Hematopoietic multipotent progenitor cell treated with erythropoietin and hydrocortisone succinate and interleukin-3 and kit ligand, for 6 days (in vitro differentiated cells): ENCODE data around the gene AHRR.
"Not testable (repeated sequence)": the region's sequence is repeated elsewhere in the genome, so short reads cannot be mapped to it uniquely, and the experiment has no call there.

Source experiments
- DNase-seq: peaks from one replicate; pipeline ENCODE4 v3.0.0-alpha.2; 2015

The AHRR gene

DNA sequence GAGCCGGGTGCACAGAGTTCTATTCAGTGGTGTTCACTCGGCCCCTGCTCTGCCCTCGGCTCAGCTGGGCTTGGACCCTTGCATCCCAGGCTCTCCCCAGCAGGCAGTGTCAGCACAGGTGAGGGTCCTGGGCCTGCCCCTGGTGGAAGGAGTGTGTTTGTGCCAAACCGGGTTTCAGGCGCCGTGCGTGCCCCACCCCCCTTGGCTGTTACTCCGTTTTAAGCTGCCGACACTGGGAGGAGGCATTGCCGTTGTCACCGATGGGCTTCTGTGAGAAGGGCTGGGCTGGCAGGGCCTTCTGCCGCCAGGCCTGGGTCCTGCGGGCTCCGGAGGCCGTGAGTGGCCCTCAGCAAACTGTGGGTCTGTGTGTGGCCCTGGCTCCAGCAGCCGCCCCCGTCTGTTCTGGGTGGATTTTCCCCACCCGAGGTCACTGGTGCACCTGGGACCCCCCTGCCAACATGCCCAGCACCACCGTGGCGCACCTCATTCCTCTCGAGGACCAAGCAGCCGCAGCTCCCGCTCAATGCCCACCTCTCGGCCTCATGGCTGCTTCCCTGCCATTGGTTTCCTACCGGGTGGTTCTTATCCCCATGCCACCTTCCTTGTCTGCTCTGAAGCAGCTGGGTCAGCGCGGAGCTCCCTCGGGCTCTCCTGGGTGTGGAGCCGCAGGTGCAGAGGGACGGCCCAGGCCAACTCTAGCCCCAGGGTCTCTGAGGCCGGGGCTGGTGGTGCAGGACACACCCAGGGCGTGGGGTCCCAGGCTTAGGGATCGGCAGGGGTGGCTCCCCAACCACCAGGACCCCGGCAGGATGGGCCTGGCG is 77.2 kb downstream of the AHRR start:
- no peak for DNase-seq

DNA sequence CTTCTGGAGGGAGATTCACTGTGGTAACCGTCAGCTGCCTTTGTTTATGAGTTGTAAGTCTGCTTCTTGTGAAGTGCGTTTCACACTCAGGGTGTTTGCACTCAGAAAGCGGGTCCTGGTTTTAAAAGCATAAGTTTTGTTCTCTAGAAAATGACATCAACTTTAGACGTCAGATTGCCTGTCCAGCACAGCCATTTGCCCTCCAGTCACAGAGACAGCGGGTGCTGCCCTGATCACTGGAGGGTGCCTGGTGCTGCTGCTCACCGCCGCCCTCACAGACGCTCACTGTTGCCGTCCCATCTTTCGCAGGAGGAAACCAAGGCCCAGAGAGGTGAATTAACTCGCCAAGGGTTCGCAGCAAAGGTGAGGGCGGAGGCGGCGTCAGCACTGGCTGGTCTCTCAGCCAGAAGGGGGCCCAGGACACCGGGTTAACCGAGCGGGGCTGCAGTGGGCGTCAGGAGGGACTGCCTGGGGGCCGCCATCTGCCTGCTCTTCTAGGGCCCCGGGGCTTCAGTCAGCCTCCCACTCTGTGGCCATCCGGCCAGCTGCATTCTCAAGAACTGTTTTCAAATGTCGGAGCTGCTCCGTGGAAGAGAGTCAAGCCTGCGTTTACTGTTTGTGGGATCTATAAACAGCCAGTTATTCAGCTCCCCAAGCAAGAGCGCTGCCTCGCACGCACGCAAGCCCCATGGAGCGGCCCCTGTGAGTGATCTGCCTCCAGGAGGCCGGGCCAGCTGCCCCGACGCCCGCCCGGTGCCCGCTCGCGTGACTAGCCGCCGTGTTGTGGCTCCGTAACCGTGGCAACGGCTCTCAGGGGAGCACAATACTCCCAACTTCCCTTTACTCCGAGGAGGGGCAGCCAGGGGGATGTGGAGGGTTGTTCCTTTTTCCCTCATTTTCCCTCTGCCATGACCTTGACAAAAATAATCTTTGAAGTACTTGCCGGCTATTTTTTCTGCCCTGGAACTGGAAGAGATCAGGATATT is 78.1 kb downstream of the AHRR start:
- peak; percentile 95 for DNase-seq

DNA sequence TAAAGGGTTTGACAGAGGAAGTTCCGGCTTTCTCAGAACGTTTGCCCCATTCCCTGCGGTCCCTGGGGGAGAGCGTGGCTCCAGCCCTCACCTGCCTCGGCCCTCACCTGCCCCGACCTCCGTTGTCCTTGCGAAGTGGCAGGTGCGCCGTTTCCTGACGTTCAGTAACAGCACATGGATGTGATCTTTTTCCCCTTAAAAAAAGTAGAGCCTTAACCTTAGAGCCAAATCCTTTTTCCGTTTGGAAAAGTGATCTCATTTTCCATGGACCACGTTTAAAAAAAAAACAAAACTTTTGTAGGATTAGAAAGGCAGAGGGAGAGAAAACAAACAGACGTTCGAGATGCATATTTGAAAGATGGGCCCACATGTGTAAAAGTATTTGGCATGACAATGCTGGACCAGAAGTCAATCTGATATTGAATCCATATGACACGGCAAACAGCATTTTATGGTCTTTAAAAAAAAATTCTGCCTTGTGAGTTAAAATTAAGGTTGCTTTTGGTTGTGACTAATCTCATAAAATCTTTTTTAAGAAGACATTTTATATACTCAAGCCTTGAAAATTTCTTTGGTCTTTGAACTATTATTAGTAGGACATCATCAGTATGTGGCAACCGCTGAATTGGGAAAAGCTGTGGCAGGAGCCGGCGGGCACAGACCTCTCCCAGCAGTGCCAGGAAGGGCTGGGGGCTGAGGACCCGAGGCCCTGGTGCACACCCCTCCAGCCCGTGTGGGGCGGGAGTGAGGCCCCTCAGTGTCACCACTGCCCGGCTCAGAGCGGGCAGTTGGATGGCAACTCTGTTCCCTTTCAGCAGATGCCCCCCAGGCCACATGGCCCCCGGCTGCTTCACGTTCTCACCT is 79.0 kb downstream of the AHRR start:
- DNase-seq = no peak

DNA sequence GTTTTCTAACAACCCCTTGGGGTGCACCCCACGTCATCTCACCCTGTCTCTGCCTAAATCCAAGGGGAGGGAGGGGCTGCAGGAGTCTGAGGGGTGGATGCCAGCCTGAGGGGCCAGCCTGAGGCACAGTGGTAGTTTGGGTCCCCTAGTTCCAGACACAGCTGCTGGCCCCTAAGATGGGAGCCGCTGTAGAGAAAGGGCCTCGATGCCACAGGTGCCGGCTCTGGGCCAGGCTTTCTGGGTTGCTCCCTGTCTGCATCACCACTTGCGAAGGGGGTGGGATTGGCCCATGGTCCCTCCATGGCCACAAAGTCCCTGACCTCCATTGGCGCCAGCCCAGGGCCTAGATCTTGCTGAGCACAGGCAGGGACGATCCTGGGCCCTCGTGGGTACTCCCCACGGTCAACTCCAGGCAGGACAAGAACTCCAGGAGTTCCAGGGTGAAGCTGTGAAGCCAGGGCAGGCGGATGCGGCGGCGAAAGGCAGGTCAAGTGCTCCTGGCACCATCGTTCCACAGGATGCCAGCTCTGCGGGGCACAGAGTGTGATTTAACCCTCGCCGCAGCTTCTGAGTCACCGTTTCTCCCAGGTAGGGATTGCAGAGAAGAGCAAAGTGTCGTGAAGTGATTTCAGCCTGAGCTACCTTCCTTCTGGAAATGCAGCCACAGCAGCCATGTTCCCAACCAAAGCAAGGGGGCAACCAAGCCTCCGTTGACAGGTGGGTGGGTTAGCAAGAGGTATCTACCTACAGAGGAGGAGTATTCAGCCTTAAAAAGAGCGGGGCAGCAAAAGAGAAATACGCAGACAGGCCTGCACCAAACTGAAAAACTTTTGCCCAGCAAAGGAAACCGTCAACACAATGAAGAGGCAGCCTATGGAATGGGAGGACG is 79.9 kb downstream of the AHRR start:
- no peak for DNase-seq

DNA sequence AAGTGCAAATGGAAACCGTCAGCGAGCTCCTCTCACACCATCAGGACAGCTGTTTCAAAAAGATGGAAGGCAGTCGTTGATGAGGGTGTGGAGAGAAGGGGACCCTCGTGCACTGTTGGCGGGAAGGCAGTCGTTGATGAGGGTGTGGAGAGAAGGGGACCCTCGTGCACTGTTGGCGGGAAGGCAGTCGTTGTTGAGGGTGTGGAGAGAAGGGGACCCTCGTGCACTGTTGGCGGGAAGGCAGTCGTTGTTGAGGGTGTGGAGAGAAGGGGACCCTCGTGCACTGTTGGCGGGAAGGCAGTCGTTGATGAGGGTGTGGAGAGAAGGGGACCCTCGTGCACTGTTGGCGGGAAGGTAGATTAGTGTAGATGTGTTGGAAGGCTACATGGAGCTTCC is 80.7 kb downstream of the AHRR start:
- DNase-seq = not testable (repeated sequence)

DNA sequence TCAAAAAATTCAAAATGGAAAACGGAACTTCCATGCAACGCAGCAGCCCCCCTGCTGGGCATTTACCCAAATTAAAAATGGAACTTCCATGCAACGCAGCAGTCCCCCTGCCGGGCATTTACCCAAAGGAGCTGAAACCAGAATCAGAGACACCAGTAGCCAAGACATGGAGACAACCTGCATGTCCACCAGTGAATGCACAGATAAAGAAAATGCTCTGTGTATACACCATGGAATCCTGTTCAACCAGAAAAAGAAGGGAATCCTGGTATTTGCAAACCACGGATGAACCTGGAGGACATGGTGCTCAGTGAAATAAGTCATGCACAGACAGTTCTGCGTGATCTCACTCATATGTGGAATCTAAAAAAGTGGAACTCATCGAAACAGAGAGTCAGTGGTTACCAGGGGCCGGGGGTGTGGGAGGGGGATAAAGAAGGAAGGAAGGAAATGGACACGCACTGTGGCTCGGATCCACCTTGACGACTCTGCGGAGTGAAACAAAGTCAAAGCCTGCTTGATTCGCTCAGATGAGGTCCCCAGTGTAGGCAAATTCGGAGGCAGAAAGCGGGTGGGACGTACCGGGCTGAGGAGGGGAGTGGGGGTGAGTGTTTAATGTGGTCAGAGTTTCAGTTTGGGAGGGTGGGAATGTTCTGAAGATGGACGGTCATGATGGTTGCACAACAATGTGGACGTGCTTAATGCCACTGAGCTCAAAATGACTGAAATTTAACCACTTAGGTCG is 81.3 kb downstream of the AHRR start:
- no peak for DNase-seq

DNA sequence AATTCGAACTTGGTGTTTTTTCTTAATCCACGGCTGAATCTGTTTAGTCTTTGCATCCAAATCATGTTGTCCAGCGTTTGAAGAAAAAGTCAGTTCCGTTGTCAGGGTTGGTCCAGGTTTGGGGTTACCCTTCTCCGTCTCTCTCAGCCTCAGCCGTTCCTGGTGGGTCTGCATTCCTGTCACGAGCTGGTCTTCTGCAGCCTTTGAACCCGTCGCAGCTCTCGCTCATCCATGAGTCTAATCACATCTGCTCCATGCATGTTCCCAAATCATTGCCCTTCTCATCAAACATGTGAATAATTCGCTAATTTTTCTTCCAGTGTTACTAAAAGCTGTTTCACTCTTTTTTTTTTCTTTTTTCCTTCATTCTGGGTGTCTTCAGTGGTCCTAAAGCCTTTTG is 82.5 kb downstream of the AHRR start:
- no peak for DNase-seq

DNA sequence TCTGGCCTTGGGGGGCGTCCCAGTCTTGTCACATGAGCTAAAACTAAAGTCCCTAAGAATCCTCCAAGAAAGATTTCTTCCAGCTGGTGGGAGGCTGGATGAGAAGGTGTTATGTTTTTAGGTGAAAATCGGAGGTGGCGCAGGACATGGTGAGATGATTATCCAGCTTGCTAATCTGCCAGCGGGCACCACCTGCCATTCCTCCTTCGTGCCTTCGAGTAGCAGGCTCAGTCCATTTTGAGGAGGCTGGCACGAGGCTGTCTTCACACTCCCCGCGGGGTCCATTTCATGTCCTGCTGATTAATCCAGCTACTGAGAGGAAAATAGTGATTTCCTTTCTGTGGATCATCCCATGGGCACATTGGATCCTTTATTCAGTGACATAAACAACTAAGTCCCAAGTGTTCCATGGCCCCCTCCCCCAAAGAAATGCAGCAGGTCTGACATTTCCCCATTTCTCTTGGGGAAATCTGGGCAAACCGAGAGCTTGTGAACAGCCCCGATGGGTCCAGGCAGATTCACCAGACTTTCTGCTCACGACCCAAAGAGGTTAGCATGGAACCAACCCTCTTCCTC is 83.2 kb downstream of the AHRR start:
- DNase-seq = no peak

DNA sequence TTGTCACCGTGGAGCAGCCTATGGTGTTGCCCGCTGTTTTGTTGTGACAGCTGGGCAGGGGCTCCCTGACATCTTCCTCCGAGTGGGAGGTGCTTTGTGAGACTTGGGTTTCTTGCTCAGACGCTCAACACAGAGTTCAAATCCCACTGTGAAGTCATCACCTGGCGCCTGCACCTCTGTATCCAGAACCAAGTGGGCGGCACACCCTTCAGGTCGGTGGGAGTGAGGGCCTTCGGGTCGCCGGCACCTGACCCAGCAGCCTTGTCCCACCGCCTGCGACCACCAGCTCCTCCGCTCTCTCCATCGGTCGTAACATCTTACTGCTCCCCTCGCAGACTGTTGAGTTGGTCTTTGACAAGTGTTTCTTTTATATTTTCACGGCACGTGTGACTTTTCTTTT is 83.9 kb downstream of the AHRR start:
- no peak for DNase-seq

DNA sequence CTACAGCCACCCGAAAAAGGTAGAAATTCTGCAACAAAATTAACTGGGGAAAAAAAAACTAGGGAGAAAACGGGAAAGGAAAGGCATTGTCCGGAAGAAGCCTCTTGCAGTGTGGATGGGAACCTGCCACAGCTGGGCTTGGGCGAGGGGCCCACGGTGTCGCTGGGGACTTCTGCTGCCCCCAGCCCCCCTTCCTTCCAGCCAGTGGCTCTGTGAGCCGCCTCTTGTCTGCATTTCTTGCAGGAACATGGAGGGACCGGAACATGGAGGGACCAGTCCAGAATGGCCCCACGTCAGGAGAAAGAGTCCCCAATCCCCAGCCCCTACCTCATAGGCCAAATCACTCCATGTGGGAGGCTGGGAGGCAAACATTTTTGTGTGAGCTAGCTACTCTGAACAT is 84.5 kb downstream of the AHRR start:
- DNase-seq = no peak

DNA sequence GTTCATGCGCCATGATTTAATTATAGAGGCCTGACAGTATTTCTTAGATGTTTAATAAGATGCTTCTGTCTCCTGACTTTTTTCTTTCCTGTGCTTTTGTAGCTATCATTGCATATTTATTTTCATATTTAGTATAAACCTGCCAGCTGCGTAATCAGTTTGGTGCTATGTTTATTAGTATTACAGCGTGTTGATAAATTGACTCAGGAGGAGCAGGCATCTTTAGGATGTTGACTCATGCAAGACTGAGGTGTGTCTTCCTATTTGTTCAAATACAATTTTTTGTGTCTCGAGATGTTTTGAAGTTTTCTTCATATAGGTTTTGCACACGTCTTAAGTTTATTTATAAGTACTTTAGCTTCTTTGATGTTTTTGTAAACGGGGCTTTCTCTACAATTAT is 85.5 kb downstream of the AHRR start:
- no peak for DNase-seq

DNA sequence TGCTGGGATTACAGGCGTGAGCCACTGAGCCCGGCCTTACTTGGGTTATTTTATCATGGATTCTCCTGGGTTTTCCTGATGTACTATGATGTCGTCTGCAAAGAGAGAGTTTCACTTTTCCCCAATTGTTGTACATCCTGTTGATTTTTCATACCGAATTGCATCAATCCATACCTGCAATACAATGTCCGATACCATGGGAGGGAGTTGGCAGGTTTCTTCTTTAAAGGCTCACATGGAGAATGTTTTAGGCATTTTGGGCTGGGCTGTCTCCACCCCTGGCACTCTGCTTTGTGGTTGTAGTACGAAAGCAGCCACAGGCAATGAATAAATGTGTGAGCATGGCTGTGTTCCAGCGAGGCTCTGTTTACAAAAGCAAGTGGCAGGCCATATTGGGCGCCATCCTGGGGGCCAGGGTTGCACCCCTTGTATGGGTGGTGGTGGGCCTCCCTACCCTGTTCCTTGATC is 86.3 kb downstream of the AHRR start:
- DNase-seq = no peak

DNA sequence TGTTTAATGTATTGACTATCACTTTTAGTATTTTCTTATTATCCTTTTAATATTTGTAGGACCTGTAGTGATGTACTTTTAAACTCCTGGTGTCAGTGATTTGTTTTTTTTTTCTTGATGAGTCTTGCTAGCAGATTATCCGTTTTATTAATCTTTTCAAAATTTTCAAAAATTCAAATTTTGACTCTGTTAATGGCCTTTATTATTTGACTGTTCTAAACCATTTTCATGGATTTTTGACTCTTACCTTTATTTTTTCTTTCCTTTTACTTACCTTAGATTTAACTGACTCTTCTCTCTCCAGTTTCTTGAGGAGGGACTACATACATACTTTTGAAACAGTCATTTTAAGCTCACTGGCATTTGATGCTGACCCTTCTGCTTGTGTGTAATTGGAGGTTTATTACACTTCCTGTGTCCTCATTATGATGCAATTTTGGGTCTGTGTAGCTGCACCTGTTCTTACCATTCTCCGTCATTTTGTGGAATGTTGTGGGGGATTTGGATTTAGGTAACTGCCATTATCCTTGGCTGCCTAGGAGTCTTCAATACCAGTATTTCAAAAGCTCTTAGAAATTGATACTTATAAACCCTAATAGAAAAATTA is 89.5 kb downstream of the AHRR start:
- no peak for DNase-seq

DNA sequence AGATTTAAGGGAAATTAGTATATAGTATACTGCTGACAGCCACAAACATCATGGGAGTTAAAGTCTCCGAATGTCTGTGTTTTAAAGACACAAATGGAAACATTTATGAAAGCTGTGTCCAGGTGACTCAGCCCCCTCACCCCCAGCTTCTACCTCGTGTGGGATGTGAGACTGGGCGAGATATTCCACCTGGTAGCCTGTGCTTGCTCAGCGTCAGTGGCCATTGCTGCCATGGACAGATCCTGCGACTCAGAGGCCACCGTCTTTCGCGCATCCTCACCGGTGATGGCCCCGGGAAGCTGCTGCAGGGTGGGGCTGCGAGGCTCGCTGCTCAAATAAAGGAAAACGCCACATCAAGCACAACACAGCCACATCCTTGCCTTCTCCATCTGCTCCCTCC is 90.2 kb downstream of the AHRR start:
- no peak for DNase-seq

DNA sequence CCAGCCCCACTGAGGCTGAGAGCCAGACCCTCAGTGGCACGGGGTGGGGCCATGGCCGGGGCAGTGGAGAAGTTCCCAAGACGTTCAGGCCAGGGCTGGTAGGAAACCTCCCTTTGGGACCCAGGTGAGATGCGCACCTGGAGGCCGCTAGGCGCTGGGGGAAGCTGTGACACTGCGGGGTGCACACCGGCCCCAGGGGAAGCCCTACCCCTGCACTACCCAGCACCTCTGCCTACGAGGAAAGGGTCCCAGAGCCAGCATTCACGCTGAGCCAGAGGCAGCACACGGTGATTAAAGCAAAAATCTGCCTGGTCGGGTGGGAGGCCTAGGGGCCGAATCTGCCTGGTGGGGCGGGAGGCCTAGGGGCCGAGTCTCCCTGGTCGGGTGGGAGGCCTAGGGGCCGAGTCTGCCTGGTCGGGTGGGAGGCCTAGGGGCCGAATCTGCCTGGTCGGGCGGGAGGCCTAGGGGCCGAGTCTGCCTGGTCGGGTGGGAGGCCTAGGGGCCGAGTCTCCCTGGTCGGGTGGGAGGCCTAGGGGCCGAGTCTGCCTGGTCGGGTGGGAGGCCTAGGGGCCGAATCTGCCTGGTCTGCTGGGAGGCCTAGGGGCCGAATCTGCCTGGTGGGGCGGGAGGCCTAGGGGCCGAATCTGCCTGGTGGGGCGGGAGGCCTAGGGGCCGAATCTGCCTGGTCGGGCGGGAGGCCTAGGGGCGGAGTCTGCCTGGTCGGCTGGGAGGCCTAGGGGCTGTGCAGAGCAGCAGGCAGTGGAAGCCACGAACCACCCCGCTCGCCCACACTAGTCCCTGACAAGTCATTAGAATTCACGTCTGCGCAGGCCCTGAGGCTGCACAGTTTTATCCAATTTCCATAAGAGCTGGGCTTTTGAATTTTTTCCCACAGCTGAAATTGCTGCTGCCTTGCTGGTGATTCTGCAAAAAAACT is 93.7 kb downstream of the AHRR start:
- peak; percentile 80 for DNase-seq

DNA sequence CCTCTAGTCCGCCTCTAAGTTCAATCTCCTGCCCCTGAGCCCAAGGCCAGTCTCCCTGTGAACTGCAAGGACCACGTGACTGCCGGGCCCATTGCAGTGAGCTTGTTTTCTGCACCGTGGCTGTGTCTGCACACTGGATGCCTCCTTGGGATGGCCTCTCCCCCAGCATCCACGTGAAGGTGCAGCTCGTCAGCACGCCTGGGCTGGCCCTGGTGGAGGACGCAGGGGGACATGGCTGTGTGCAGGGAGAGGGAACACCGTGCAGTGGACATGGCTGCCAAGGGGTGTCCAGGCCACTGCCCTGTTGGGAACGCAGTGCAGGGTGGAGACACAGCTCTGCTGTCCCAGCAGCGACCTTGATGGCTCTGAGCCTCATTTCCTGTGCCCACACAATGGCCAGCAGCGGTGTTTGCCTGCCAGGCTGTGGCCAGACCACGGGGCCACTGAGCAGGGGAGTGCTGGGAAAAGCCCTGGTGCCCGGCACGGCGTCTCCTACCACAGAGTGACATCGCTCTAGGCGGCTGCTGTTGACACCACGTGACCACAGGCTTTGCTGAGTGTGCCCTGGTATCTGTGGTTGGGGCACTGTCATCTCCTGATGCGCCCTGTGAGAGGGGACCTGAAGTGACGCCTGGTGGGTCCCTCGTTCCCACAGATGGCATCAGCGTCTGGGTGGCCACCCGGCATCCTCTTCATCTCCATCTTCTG is 94.6 kb downstream of the AHRR start:
- DNase-seq = no peak

DNA sequence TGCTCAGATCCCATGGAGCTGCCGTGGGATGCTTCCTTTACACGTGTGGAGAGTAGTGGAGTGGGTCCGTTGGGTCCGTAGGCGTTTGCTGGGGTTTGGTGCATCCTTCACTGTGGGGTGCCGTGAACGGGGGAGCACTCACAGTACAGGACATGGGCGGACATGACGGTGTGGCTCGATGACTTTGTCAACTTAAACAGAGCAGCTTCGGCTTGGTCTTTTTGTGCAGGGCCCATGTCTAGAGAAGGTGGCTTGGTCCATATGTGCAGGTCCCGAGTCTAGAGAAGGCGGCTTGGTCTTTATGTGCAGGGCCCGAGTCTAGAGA is 95.1 kb downstream of the AHRR start:
- no peak for DNase-seq
